HCT116 (cell line): ENCODE data around the gene WDR43. TPM values are rescaled to one million over a fixed set of nuclear protein-coding genes. Genes with fewer than 3 reads are reported as not detected.
A peak's percentile ranks its signal among the peaks of the same experiment; 100 is the strongest.

Experiments used
- ATAC-seq: fragments of 200-7000 bp; cut with Tn5 transposase; 2 replicates; pipeline ENCODE4 v1.9.1; 2020; ENCODE audit warnings: mild to moderate bottlenecking, moderate library complexity
- BruUV-seq: library from RNA; stranded (reverse); fragments of 400-500 nt; replicated peaks from 2 replicates; lab custom pipeline; 2021; lab: Mats Ljungman, UMichigan
- CTCF ChIA-PET: fragments of 300-600 bp; sonication (Branson Sonifier 250); formaldehyde crosslinking; loops from one replicate; lab custom pipeline; 2021; ENCODE audit warnings: antibody characterized with exemption; lab: Charles Lee
- POLR2A ChIA-PET: fragments of 300-600, 350-600 bp; sonication (Branson Sonifier 250); formaldehyde crosslinking; loops from one replicate; lab custom pipeline; 2021; ENCODE audit warnings: antibody characterized with exemption; lab: Charles Lee
- RAD21 ChIA-PET, 2 experiments: fragments of 300-600 bp; sonication (Branson Sonifier 250); formaldehyde crosslinking; loops; one replicate each; lab custom pipeline; 2023; ENCODE audit warnings: low total read pairs in 2 of 2; ENCODE audit not compliant: uncharacterized antibody in 2 of 2, unreplicated experiment in 2 of 2, low non-redundant PET in 1 of 2; lab: Charles Lee
- DNase-seq: peaks from one replicate; pipeline ENCODE4 v3.0.0-alpha.2; 2010; ENCODE audit warnings: low read depth, low spot score
- H2AFZ ChIP-seq: fragments of 200-600 bp; shearing (Covaris generic), sonication (generic); 2 replicates; pipeline ENCODE4 v1.6.1; 2017; ENCODE audit warnings: low read depth, mixed run types, mixed read lengths, antibody characterized with exemption, low read length; ENCODE audit not compliant: poor library complexity, severe bottlenecking
- H3K27ac ChIP-seq: 2 replicates; pipeline ENCODE4 v1.5.1; 2012; ENCODE audit warnings: low read depth, low read length
- H3K27me3 ChIP-seq: fragments of 200-600 bp; sonication (generic); 2 replicates; pipeline ENCODE4 v1.6.1; 2016; ENCODE audit warnings: mixed run types, low read length, mixed read lengths; ENCODE audit not compliant: insufficient read depth
- H3K36me3 ChIP-seq, 2 experiments: fragments of 200-500 bp in 1 of 2; fragments of 200-600 bp in 1 of 2; sonication (Bioruptor generic) in 1 of 2; sonication (generic) in 1 of 2; 2 replicates each; pipeline versions ENCODE4 v1.5.1 to v1.6.1; 2014 to 2016; ENCODE audit warnings: low read length in 2 of 2, inconsistent platforms in 1 of 2, mixed read lengths in 1 of 2, mixed run types in 1 of 2; ENCODE audit not compliant: insufficient read depth in 2 of 2, control insufficient read depth in 1 of 2
- H3K4me1 ChIP-seq, 2 experiments: fragments of 200-600 bp in 1 of 2; sonication (generic) in 1 of 2; 2 replicates each; pipeline versions ENCODE4 v1.5.1 to v1.6.1; 2012 to 2017; ENCODE audit warnings: low read length in 2 of 2, inconsistent platforms in 1 of 2, mild to moderate bottlenecking in 1 of 2, mixed read lengths in 1 of 2, mixed run types in 1 of 2, moderate library complexity in 1 of 2; ENCODE audit not compliant: insufficient read depth in 2 of 2, control insufficient read depth in 1 of 2
- H3K4me2 ChIP-seq: fragments of 200-600 bp; sonication (generic); 2 replicates; pipeline ENCODE4 v1.6.1; 2017; ENCODE audit warnings: mixed run types, low read length, mixed read lengths
- H3K4me3 ChIP-seq, 2 experiments: fragments of 200-600 bp in 1 of 2; sonication (generic) in 1 of 2; replicated peaks in 1 of 2; 2 replicates each; pipeline ENCODE4 v1.5.1; 2011 to 2016; ENCODE audit warnings: low read length in 2 of 2, control low read depth in 1 of 2, low read depth in 1 of 2, mild to moderate bottlenecking in 1 of 2, mixed read lengths in 1 of 2, mixed run types in 1 of 2
- H3K79me2 ChIP-seq: fragments of 200-600 bp; sonication (generic); 2 replicates; pipeline ENCODE4 v1.6.1; 2017; ENCODE audit warnings: mild to moderate bottlenecking, mixed run types, low read length, moderate library complexity, mixed read lengths; ENCODE audit not compliant: insufficient read depth
- H3K9ac ChIP-seq: fragments of 200-600 bp; sonication (generic); 2 replicates; pipeline ENCODE4 v1.6.1; 2016; ENCODE audit warnings: low read length, mixed read lengths
- H3K9me2 ChIP-seq: fragments of 200-600 bp; sonication (generic), shearing (Covaris generic); 2 replicates; pipeline ENCODE4 v1.6.1; 2017; ENCODE audit warnings: mixed run types, mild to moderate bottlenecking, moderate library complexity; ENCODE audit not compliant: insufficient read depth
- H3K9me3 ChIP-seq, 2 experiments: fragments of 200-500 bp in 1 of 2; fragments of 200-600 bp in 1 of 2; sonication (Bioruptor generic) in 1 of 2; sonication (generic) in 1 of 2; 2 replicates each; pipeline ENCODE4 v1.6.1; 2014 to 2017; ENCODE audit warnings: low read length in 2 of 2, mixed read lengths in 2 of 2, inconsistent platforms in 1 of 2, low read depth in 1 of 2, mild to moderate bottlenecking in 1 of 2, mixed run types in 1 of 2, moderate library complexity in 1 of 2; ENCODE audit not compliant: control insufficient read depth in 1 of 2, insufficient read depth in 1 of 2
- H4K20me1 ChIP-seq: fragments of 200-600 bp; sonication (generic), shearing (Covaris generic); 2 replicates; pipeline ENCODE4 v1.6.1; 2017; ENCODE audit warnings: mixed run types, mild to moderate bottlenecking, moderate library complexity; ENCODE audit not compliant: insufficient read depth
- CEBPB ChIP-seq: IDR thresholded peaks from 2 replicates; pipeline ENCODE4 v1.6.1; 2012; ENCODE audit warnings: low read depth
- EGR1 ChIP-seq: IDR thresholded peaks from 2 replicates; pipeline ENCODE4 v1.6.1; 2012; ENCODE audit warnings: low read depth
- ELF1 ChIP-seq: IDR thresholded peaks from 2 replicates; pipeline ENCODE4 v1.6.1; 2012; ENCODE audit warnings: low read depth, borderline replicate concordance
- FOSL1 ChIP-seq: IDR thresholded peaks from 2 replicates; pipeline ENCODE4 v1.6.1; 2012; ENCODE audit warnings: low read depth
- JUND ChIP-seq: IDR thresholded peaks from 2 replicates; pipeline ENCODE4 v1.6.1; 2012
- POLR2A ChIP-seq: IDR thresholded peaks from 2 replicates; pipeline ENCODE4 v1.7.0; 2011; ENCODE audit warnings: borderline replicate concordance; ENCODE audit not compliant: insufficient read depth, insufficient read length; ENCODE audit errors: extremely low read depth
- RAD21 ChIP-seq: IDR thresholded peaks from 2 replicates; pipeline ENCODE4 v1.6.1; 2012; ENCODE audit warnings: low read depth, mild to moderate bottlenecking
- SIN3A ChIP-seq: IDR thresholded peaks from 2 replicates; pipeline ENCODE4 v1.6.1; 2012; ENCODE audit warnings: low read depth
- TCF7L2 ChIP-seq: IDR thresholded peaks from 2 replicates; pipeline ENCODE4 v1.7.0; 2011; ENCODE audit warnings: borderline replicate concordance, inconsistent platforms; ENCODE audit not compliant: insufficient read depth, insufficient read length; ENCODE audit errors: extremely low read depth
- YY1 ChIP-seq: IDR thresholded peaks from 2 replicates; pipeline ENCODE4 v1.6.1; 2011; ENCODE audit warnings: low read length, low read depth, moderate library complexity, mild to moderate bottlenecking; ENCODE audit not compliant: insufficient replicate concordance; ENCODE audit errors: extremely low read depth
- ZFX ChIP-seq: fragments of 450-650 bp; IDR thresholded peaks from 2 replicates; pipeline ENCODE4 v1.6.1; 2017
- ZNF274 ChIP-seq: fragments of 200-500 bp; sonication (Bioruptor generic); IDR thresholded peaks from 2 replicates; pipeline ENCODE4 v1.6.1; 2014; ENCODE audit warnings: mild to moderate bottlenecking, low read depth, low read length, inconsistent platforms
- intact Hi-C: fragments of 100-400 bp; cut with micrococcal nuclease; formaldehyde crosslinking; loops from 2 replicates; pipeline ENCODE4 v1.10.0; 2022
- total RNA-seq: library from RNA; stranded (reverse); gene quantifications from one replicate; pipeline ENCODE4 v1.2.1, GENCODE V29; 2021; ENCODE audit not compliant: unreplicated experiment
- TF ChIP-seq, protein P1 (sequence below): IDR thresholded peaks from 2 replicates; pipeline ENCODE4 v1.6.1; 2012

The WDR43 gene
- total RNA-seq, 1 experiment from 2014 or later, result 119 TPM

DNA sequence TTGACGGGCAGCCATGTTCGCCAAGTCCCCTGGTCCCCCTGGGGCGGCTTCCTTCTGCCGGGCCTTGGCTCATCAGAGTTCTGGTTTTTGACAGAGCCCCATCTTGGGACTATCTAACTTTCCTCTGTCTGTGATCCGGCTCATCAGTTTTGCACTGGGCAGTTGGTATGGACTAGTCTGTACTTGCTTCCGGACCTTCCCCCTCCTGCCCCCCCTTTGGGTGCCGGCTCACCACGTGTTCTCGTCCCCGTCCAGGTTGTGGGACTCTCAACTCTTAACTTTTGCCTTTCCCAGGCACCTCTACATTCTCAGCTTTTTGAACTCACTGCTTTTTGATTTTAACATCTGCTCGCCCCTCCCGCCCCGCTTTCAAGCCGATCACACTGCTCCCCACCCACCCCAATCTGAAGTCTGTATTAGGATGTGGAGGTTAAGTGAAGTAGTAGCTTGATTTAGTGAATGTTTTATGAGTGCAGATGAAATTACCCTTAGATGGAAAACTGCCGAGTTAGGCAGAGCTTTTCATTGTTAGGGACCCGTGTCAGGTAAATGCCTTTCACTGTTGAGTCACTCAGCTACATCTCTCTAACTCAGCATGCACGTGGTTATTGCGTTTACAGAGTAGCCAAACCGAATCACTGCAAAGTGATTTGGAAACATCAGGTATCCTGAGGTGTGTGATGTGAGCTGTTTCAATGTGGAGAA lies 874 bp downstream of the WDR43 start:
- no TSS peak for BruUV-seq
- H2AFZ ChIP-seq, result no peak overlapping the region
- peak overlapping the region; percentile 99 for H3K9ac ChIP-seq
- H3K4me1 ChIP-seq, result peaks cover 15 to 29% of the 10 kb centered on the region in 2 experiments
- DNase-seq (no peak), ATAC-seq (peak; percentile 39)
- RAD21 ChIA-PET, result no interaction called here
- peak overlapping the region; percentile 93 for H3K27ac ChIP-seq
- intact Hi-C loops, result loop anchor here (1.0 to 10.0 kb wide), 2 partner anchors 301 to 329 kb away; no protein-coding TSS in a partner anchor
- H3K27me3 ChIP-seq, result peaks cover 3% of the 10 kb centered on the region; the same call in 1 of the 2 replicates
- CTCF ChIA-PET, result no interaction called here
- no peak for TF ChIP-seq ZNF274
- no peak for TF ChIP-seq JUND
- TF ChIP-seq RAD21, result no peak
- TF ChIP-seq POLR2A, result no peak
- TF ChIP-seq YY1, result peak; percentile 63
- TF ChIP-seq ZFX, result peak; percentile 94; the same call in 1 of the 2 replicates
- no peak for TF ChIP-seq CEBPB
- TF ChIP-seq, protein P1, sequence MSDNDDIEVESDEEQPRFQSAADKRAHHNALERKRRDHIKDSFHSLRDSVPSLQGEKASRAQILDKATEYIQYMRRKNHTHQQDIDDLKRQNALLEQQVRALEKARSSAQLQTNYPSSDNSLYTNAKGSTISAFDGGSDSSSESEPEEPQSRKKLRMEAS, result peak; percentile 90
- no peak for TF ChIP-seq ELF1
- peak; percentile 51; the same call in 1 of the 2 replicates for TF ChIP-seq SIN3A
- no peak for TF ChIP-seq EGR1
- TF ChIP-seq TCF7L2, result no peak
- TF ChIP-seq FOSL1, result no peak
- TF ChIP-seq, all 23 proteins: peak for 4
- H3K9me2 ChIP-seq, result no peaks in the 10 kb centered on the region
- H3K79me2 ChIP-seq, result peaks cover 59% of the 10 kb centered on the region
- peak overlapping the region; percentile 90 for H3K4me2 ChIP-seq
- POLR2A ChIA-PET, result interaction anchor here (0.7 kb wide), 1 partner anchor 311 kb away, joined by 3 read pairs; no protein-coding TSS in a partner anchor
- H4K20me1 ChIP-seq, result peaks cover 48% of the 10 kb centered on the region; the same call in 1 of the 2 replicates
- peaks cover 0 to 10% of the 10 kb centered on the region in 2 experiments; a peak in 1 of 4 replicates for H3K36me3 ChIP-seq
- H3K9me3 ChIP-seq, result no peaks in the 10 kb centered on the region
- H3K4me3 ChIP-seq, result peak overlapping the region; percentile 67 to 98
